Measurements from ENCODE around the gene IDI1.

DNA sequence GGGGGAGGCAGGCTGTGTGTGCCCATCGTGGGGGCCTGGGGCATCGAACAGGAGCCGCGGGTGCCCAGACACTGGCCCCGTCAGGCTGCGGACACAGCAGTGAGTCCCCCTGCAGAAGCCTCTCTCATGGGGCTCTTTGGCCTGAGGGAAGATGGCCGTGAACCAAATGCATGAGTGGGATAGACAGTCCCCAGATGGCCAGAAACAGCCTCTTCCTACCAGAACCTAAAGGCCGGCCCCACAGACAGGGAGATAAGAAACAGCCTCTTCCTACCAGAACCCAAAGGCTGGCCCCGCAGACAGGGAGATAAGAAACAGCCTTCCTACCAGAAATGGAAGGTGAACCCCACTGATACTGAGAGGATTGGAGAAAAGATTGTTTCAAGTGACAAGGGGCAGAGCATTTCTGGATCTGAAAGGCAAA is 39.8 kb downstream of the IDI1 start:
- no peak for TF ChIP-seq POLR2A (IDR thresholded peaks at IDR 0.05)
- TF ChIP-seq, protein P1, sequence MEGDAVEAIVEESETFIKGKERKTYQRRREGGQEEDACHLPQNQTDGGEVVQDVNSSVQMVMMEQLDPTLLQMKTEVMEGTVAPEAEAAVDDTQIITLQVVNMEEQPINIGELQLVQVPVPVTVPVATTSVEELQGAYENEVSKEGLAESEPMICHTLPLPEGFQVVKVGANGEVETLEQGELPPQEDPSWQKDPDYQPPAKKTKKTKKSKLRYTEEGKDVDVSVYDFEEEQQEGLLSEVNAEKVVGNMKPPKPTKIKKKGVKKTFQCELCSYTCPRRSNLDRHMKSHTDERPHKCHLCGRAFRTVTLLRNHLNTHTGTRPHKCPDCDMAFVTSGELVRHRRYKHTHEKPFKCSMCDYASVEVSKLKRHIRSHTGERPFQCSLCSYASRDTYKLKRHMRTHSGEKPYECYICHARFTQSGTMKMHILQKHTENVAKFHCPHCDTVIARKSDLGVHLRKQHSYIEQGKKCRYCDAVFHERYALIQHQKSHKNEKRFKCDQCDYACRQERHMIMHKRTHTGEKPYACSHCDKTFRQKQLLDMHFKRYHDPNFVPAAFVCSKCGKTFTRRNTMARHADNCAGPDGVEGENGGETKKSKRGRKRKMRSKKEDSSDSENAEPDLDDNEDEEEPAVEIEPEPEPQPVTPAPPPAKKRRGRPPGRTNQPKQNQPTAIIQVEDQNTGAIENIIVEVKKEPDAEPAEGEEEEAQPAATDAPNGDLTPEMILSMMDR (IDR thresholded peaks at IDR 0.05): no peak
